Upper lobe of right lung (tissue), 1 donor: ENCODE data around the gene MASP1. TPM values are rescaled to one million over a fixed set of nuclear protein-coding genes. Genes with fewer than 3 reads are reported as not detected.
A peak's percentile ranks its signal among the peaks of the same experiment; 100 is the strongest.

ENCODE experiments used
- ATAC-seq: fragments of 200-7000 bp; cut with Tn5 transposase; one replicate; pipeline ENCODE4 v1.9.1; 2020; ENCODE audit warnings: mild to moderate bottlenecking, moderate library complexity
- DNase-seq: peaks from one replicate; pipeline ENCODE4 v3.0.0-alpha.2; 2020
- H3K27ac ChIP-seq: fragments of 200-600 bp; one replicate; pipeline ENCODE4 v1.8.0; 2022
- H3K27me3 ChIP-seq: fragments of 200-600 bp; one replicate; pipeline ENCODE4 v1.8.0; 2022; ENCODE audit warnings: mild to moderate bottlenecking
- H3K36me3 ChIP-seq: fragments of 200-600 bp; one replicate; pipeline ENCODE4 v1.8.0; 2022
- H3K4me1 ChIP-seq: fragments of 200-600 bp; one replicate; pipeline ENCODE4 v1.8.0; 2022
- H3K4me3 ChIP-seq: fragments of 200-600 bp; one replicate; pipeline ENCODE4 v1.8.0; 2022; ENCODE audit warnings: mild to moderate bottlenecking
- H3K9me3 ChIP-seq: fragments of 200-600 bp; one replicate; pipeline ENCODE4 v1.8.0; 2022
- intact Hi-C: fragments of 100-400 bp; cut with DNase I; formaldehyde crosslinking; loops from one replicate; pipeline ENCODE4 v1.11.0; 2022
- total RNA-seq: library from RNA; stranded (reverse); fragmentation: NEBNext Ultra II Directional; extraction: Animal tissue kit (Norgen Biotek cat#: 25700); gene quantifications from one replicate; pipeline ENCODE4 v1.2.1, GENCODE V29; 2021
- TF ChIP-seq, protein P1 (sequence below): fragments of 200-600 bp; IDR thresholded peaks from one replicate; pipeline ENCODE4 v1.8.0; 2022; ENCODE audit warnings: antibody characterized with exemption
- donor health status: DM: no; HTN: yes; CAD: no; lungs with severe emphysema.

The MASP1 gene
- total RNA-seq, 1 donor from 2014 or later, result 5.9 TPM

- H3K4me3 ChIP-seq, result no peak overlapping the region
- TF ChIP-seq, protein P1, sequence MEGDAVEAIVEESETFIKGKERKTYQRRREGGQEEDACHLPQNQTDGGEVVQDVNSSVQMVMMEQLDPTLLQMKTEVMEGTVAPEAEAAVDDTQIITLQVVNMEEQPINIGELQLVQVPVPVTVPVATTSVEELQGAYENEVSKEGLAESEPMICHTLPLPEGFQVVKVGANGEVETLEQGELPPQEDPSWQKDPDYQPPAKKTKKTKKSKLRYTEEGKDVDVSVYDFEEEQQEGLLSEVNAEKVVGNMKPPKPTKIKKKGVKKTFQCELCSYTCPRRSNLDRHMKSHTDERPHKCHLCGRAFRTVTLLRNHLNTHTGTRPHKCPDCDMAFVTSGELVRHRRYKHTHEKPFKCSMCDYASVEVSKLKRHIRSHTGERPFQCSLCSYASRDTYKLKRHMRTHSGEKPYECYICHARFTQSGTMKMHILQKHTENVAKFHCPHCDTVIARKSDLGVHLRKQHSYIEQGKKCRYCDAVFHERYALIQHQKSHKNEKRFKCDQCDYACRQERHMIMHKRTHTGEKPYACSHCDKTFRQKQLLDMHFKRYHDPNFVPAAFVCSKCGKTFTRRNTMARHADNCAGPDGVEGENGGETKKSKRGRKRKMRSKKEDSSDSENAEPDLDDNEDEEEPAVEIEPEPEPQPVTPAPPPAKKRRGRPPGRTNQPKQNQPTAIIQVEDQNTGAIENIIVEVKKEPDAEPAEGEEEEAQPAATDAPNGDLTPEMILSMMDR, result no peak
- H3K9me3 ChIP-seq, result no peaks in the 10 kb centered on the region
- ATAC-seq (no peak), DNase-seq (no peak)
- intact Hi-C loops, result no loop called here
- H3K27me3 ChIP-seq, result no peaks in the 10 kb centered on the region
- H3K4me1 ChIP-seq, result no peaks in the 10 kb centered on the region
- no peaks in the 10 kb centered on the region for H3K36me3 ChIP-seq
- no peak overlapping the region for H3K27ac ChIP-seq
Observed at GRCh38 chr3:187325632-187326031, 34.1 kb upstream of the MASP1 start.

- TF ChIP-seq, protein P1, result no peak
- Histone ChIP-seq H3K9me3 (no peaks in the 10 kb centered on the region), H3K4me3 (no peak overlapping the region), H3K27me3 (no peaks in the 10 kb centered on the region), H3K4me1 (peaks cover 12% of the 10 kb centered on the region), H3K27ac (no peak overlapping the region), H3K36me3 (no peaks in the 10 kb centered on the region)
- ATAC-seq (no peak), DNase-seq (no peak)
- intact Hi-C loops, result loop anchor here (5.0 kb wide), 1 partner anchor 354 kb away; no protein-coding TSS in a partner anchor
Observed at GRCh38 chr3:187323091-187323490, 31.6 kb upstream of the MASP1 start.

- H3K36me3 ChIP-seq, result no peaks in the 10 kb centered on the region
- H3K4me3 ChIP-seq, result no peak overlapping the region
- peaks cover 12% of the 10 kb centered on the region for H3K4me1 ChIP-seq
- ATAC-seq (no peak), DNase-seq (no peak)
- no peak overlapping the region for H3K27ac ChIP-seq
- no peaks in the 10 kb centered on the region for H3K9me3 ChIP-seq
- TF ChIP-seq, protein P1, result no peak
- intact Hi-C loops, result loop anchor here (5.0 kb wide), 1 partner anchor 355 kb away; no protein-coding TSS in a partner anchor
- no peaks in the 10 kb centered on the region for H3K27me3 ChIP-seq
Observed at GRCh38 chr3:187322291-187322690, 30.8 kb upstream of the MASP1 start.

GRCh38 chr3:187321766-187322165 is 30.2 kb upstream of the MASP1 start:
- TF ChIP-seq, protein P1, result no peak
- DNase-seq (no peak), ATAC-seq (no peak)
- Histone ChIP-seq H3K9me3 (no peaks in the 10 kb centered on the region), H3K27ac (no peak overlapping the region), H3K4me3 (no peak overlapping the region), H3K36me3 (no peaks in the 10 kb centered on the region), H3K27me3 (no peaks in the 10 kb centered on the region), H3K4me1 (peaks cover 12% of the 10 kb centered on the region)
- intact Hi-C loops, result loop anchor here (5.0 kb wide), 1 partner anchor 356 kb away; no protein-coding TSS in a partner anchor

GRCh38 chr3:187319699-187320302 is 28.3 kb upstream of the MASP1 start:
- peak; percentile 69 for DNase-seq
- peak; percentile 98 for ATAC-seq
- intact Hi-C loops, result loop anchor here (5.0 kb wide), 1 partner anchor 358 kb away; no protein-coding TSS in a partner anchor
- H3K27me3 ChIP-seq, result no peaks in the 10 kb centered on the region
- TF ChIP-seq, protein P1, result peak; percentile 87
- H3K4me1 ChIP-seq, result peaks cover 12% of the 10 kb centered on the region
- no peak overlapping the region for H3K4me3 ChIP-seq
- H3K9me3 ChIP-seq, result no peaks in the 10 kb centered on the region
- no peak overlapping the region for H3K27ac ChIP-seq
- no peaks in the 10 kb centered on the region for H3K36me3 ChIP-seq
